ENCODE data around the gene RASAL2.

RASAL2 gene

DNA sequence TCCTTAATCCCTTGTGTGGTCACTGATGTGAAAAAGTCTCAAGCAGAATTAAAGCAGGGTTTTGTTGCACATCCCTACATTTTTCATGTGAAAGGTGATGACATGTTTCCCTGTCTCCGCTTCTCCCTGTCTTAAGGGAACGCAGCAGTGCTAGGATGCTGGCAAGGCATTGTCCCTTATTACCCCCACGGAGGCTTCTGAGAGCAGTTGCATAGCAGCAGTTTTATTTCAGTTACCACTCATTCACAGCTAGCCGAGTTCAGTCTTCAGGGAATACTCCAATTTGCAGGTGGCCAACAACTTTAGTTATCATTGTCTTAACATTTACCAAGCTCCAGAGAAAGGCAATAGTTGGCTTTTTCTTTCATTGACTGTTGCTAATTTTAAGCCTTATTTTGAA is 313.8 kb downstream of the RASAL2 start:
- no peak for DNase-seq

DNA sequence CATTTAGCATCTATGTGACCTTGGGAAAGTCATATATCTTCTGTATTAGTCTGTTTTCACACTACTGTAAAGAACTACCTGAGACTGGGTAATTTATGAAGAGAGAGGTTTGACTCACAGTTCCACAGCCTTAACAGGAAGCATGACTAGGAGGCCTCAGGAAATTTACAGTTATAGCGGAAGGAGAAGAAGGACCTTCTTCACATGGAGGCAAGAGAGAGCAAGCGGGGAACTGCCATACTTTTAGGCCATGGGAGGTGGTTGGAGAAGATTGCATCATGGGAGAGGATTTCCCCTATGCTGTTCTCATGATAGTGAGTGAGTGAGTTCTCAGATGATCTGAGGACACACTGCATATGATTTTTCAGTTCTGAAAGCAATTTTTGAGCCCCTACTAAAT is 315.0 kb downstream of the RASAL2 start:
- DNase-seq = no peak

DNA sequence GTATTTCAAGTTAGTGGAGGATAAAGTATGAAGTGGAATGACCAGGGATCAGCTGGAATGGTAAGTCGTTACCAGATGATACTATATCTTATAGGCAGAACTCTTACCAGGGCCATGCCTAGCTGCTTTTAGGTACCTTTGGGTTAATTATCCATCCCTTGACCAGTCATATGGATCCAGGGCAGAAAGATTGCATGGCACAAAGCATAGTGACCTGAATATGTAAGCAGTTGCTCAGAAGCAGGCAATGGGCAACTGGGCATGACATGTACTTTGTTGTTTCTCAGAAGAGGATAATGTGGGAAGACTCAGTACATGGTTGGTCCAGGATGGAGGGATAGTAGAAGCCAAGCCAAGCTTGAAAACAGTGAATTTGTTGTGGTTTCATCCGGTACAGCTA is 315.6 kb downstream of the RASAL2 start:
- no peak for DNase-seq

DNA sequence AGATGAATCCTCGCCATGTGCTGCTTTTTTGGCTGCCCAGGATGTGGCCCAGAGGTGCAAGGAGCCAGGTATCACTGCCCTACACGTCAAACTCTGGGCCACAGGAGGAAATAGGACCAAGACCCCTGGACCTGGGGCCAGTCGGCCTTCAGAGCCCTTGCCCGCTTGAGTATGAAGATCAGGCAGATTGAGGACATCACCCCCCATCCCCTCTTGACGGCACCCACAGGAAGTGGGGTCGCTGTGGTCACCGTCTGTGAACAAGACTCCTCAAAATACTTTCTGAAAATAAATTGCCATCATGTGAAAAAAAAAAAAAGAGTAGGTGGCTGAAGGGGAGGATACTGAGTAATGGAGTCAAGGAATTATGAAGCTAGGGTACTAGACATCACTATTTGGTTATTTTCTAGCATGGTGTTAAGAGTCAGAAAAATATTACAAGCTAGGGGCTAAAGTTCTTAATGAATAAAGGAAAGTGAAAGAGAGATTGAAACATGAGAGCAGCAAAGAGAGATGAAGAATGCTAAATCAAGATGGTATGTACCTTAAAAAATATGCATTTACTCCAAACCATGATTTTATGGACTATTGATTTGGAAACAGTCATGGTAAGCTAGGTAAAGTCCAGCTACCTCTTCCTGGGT is 318.0 kb downstream of the RASAL2 start:
- DNase-seq = no peak

DNA sequence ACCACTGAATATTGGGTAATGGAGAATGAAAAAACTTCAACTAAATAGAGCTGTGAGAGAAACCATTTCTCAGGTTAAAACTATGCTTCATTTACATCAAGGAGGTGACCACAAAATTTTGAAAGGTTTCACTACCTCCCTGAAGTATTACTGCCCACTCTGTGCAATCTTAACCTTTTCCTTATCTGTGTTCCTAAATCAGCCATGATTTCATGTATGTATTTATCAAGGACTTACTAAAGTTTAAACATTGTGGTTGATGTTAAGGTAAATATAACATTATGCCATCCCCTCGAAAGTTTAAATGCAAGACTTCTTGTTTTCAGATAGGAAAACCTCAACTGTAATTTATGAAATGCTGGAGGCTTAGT is 318.5 kb downstream of the RASAL2 start:
- DNase-seq = no peak

DNA sequence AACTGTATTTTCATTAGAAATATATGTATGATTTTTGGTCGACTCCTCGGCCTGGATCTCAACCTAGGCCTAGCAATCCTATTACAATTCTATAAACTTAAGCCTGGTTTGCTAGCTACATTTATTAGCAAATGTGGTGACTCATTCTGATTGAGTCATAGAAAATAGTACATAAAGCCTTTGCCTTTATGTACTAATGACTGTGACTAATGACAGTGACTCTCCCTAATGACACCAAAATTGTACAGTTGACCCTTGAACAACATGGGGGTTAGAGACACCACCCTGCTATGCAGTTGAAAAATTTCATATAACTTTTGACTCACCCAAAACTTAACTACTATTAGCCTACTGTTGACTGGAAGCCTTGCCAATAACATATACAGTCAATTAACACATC is 324.0 kb downstream of the RASAL2 start:
- no peak for DNase-seq

DNA sequence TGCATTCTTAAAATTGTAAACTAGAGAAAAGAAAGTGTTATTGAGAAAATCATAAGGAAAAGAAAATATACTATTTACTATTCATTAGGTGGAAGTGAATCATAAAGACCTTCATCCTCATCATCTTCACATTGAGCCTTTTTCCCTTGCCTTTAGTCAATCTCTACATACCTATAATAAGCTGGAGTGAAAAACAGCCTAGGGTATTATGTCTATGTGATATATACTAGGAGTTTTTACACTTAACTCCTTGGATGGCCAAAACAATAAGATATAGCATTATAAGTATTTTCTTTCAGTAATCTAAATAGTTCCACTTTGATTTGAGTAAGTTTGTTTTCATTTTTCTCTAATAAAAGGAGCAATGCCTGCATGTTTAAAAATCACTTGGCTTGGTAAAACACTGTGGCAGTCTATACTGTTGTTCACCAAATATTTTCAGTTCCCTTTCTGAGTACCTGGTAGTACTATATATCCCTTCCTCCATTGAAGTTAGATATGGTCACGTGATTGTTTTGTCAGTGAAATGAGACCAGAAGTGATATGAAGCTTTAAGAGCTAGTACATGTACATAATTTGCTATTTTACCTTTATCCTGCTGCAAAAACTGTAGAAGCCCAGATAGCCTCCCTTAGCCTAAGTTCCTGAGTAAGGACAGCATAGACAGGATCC is 324.5 kb downstream of the RASAL2 start:
- DNase-seq = no peak

DNA sequence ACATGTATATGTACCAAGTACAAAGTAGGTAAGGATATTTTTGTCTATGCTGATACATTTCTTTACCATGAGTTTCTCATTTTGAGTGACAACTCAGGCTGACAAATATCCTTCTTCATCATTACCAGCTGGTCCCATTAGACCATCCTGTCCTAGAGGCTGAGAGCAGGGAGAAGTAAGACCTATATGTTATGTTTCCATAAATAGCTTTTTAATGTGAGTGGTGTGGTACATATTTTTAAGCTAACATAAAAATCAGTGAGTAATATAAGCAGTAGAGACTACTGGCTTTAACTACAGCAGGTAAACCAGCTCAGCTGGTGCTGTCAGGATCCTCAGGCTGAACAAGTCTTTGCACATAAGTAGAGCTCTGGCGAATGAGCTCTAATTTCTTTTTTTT is 340.5 kb downstream of the RASAL2 start:
- no peak for DNase-seq

DNA sequence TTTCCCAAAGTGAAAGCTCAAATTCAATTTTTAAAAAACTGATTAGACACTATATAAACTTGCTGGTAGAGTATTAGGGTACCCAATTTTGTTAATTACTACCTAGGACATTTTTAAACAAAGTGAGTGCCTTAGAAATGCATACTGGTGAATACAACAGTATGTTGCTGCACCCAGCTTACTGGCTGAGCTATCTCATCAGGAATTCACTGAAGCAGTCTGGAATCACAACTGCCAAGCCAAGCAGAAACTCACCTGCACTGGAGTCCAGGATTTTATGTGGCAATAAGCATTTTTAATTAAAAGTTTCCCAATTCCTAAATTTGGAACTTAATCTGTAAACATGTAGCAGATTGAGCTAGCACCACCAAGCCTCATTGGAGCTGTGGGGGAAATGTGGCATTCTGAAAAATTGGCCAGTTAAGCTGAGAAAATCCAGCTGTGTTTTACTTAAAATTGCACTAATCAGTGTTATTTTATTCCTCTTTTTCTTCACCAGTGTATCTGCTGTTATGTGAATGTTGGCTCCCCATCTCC is 341.1 kb downstream of the RASAL2 start:
- DNase-seq = no peak

DNA sequence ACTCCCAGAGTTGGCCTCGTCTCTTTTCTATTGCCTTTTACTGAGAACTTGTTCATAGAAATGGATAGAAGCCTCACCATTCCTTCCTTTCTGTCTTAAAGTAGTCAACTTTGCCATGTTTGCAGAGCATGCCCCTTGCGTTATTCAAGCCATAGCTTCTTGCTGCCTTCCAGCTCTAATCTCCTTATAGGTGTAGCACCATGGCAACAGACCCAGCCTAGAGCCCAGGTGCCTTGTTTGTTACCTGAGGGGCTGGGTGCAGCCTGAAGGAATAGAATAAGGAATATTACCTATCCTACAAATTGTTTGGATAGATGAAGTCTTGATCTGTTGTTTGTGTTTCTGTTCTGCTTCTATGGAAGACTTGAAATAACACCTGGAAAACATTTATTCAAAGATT is 343.0 kb downstream of the RASAL2 start:
- no peak for DNase-seq

DNA sequence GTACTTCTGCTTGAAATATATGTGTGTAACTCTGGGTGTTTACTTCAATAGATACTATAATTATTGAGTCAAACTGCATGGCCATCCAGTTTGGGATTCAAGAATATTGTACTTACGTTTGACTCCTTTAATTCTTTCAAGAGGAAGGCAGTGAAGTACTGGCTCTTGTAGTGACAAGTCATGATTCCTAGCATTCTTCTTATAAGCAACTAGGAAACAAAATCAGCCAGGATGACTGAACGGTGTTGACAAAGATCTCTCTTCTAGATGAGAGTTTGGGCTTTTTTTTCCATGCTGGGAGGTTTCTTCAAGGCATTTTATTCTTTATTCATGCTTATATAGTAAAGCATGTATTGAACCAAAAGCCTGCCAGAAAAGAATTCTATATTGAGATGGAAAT is 344.5 kb downstream of the RASAL2 start:
- no peak for DNase-seq

DNA sequence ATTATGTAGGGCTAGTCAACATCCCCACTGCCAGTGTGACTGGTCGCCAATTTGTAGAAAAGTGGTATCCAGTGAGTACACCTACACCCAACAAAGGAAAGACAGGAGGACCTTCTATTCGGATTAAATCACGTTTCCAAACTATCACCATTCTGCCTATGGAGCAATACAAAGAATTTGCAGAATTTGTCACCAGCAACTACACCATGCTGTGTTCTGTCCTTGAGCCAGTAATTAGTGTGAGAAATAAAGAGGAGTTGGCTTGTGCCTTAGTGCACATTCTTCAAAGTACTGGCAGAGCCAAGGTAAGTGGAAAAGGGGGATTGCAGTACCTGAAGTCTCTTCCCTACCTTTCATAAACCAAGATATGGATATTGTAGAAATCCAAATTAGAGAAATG is 349.0 kb downstream of the RASAL2 start:
- no peak for DNase-seq

DNA sequence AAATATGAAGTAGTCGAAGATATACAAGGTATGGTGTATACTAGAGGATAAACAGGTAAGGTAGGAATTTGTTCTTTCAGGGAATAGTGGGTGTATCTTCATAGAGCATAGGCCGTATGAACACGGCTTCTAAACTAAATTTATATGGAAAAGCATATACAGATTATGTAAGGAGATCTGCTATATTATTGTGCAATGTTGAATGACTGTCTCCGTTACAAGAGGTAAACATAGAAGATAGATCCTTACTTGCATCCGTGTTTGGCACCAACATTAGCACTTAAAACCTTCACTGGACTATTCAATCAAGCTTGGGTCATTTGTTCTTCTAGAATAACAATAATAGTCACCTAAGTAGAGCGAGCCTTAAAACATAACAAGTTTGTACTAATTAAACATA is 357.0 kb downstream of the RASAL2 start:
- no peak for DNase-seq

DNA sequence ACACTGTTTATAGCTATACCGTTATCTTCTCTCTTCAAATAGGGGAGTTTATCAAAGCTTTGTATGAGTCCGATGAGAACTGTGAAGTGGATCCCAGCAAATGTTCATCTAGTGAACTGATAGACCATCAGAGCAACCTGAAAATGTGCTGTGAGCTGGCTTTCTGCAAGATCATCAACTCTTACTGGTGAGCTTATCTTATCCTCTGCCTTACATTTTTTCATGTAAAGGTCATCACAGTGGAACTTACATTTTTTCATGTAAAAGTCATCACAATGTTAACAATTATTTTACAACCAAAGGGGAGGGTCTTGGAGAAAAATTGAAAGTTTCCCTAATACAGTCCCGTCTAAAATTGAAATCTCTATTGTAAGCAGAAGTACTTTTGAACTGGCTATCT is 357.6 kb downstream of the RASAL2 start:
- no peak for DNase-seq

DNA sequence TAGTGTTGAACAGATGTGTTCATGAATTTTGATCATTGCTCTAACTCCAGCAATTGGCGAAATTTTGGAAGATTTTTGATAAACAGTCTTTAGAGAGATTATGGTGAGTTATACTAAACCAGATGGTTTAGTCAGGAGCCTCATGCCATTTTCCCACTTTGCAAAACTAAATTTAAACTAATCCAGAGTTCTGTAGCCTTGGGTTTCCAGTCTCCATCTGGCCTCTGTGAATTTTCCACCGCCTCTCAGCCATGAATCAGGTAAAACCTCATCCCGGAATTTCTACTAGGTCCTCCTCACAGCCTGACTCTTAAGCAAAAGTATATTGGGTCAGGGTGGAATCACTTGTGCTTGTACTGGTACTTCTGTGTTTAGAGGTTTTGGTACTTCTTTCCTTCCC is 358.1 kb downstream of the RASAL2 start:
- no peak for DNase-seq

DNA sequence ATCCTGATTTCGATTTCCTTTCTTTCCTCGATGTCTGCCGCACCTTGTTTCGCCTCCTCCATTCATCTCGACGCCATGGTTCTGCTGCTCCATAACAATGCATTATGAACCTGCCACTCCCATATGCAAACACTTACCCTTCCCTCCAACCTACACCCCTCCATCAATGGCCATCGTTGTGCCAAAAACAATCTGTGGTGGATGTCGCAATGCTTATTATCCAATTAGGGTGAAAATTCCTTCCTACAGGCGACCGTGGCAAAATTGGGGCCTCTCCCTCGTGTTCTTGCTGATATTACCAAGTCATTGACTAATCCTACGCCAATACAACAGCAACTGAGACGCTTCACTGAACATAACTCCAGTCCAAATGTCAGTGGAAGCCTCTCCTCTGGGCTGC is 362.6 kb downstream of the RASAL2 start:
- DNase-seq = no peak

DNA sequence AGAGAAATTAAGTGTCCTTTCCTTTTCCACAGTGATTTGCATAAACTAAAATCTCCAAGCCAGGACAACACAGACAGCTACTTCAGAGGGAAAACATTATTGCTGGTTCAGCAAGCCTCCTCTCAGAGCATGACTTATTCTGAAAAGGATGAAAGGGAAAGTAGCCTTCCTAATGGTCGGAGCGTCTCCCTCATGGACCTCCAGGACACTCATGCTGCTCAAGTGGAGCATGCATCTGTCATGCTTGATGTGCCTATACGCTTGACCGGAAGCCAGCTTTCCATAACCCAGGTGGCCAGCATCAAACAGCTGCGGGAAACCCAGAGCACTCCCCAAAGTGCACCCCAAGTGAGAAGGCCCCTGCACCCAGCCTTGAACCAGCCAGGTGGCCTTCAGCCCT is 363.7 kb downstream of the RASAL2 start:
- no peak for DNase-seq

DNA sequence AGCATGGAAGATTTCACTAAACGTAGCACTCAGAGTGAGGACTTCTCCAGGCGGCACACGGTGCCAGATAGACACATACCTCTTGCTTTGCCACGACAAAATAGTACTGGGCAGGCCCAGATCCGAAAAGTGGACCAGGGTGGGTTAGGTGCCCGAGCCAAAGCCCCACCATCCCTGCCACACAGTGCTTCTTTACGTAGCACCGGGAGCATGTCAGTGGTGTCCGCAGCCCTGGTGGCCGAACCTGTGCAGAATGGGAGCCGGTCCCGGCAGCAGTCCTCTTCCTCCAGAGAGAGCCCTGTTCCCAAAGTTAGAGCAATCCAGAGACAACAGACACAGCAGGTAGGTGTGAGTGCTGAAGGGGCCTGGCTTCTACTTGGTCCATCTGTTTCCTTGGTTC is 364.3 kb downstream of the RASAL2 start:
- no peak for DNase-seq

DNA sequence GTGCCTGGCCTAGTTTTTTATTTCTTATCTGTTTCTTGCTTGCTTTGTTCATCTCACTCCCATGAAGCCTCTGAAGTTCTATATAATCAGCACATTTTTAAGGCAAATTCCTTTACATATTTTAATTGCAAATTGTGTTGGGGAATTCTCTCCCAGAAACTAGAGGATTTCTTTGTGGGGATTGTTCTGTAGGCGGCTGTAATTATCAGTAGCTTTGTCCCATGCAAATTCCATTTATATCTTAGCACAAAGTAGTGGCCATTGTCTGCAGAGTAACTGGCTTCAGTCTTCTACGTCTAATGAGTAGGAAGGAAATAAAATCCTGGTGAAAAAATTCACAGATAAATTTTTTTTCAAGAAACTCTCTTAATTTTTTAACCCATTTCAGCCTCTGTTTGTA is 367.2 kb downstream of the RASAL2 start:
- no peak for DNase-seq

DNA sequence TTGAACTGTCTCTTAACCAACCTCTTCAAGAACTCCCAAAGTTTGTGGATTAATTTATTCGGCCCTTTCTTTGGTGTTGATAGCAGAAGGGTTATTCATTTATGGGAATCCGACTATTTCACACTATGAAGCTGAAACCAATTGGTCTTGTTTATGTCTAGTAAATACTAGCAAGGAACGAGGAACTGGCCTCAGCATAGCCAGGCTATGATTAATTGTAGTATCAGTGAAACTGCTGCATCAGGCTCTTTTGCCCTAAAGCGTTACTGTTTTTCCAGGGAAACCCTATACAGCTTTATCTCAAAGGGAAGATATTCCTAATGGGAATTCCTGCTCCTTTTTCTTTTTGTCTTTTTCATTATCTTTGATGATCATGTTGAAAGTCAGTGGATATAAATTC is 367.8 kb downstream of the RASAL2 start:
- no peak for DNase-seq

DNA sequence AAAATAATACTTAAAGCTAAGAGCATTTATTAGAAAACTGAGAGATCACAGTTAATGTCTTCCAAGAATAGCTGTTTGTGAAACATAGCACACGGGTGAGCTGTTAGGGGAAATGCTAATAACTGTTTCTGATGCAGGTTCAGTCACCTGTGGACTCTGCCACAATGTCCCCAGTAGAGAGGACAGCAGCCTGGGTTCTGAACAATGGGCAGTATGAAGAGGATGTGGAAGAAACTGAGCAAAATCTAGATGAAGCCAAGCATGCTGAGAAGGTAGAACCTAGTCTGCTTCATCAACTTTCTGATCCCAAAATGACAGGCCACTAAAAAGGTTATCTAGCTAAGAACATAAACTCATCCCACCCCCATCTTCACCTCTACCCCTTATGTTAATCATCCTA is 370.2 kb downstream of the RASAL2 start:
- DNase-seq = no peak

DNA sequence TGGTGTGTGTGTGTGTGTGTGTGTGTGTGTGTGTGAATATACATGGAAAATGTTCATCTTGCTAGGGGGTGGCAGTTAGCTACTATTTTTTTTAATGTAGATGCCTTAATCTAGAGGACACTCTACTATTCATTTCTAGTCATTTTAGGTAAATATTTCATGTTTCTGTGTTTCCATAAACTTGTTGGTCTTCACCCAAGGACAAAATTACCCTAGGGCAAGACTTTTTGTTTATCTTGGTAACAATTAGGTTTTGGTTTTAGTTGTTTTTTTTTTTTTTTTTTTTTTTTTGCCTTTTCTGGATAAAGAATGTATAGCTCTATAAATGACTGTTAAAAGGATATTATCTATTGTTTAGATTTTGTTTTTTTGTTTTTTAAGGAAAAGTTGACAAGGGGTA is 370.7 kb downstream of the RASAL2 start:
- no peak for DNase-seq

DNA sequence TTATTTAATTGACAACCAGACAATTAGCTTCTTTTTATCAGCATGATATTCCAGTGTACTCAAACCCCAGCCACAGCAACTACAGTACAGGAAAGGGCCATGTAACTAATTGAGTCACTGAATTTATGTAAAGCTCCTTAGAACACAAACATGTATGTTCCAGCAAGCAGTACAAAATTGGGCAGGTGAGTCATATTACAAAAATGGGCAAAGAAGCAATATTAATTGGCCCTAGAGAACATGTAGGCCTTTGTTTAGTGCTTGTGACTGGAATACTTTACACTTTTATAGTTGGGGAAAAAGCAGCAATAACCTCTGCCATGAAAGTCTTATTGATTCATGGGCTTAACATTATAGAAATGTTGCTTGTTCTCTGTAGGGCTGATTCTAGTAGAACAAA is 371.1 kb downstream of the RASAL2 start:
- DNase-seq = no peak

DNA sequence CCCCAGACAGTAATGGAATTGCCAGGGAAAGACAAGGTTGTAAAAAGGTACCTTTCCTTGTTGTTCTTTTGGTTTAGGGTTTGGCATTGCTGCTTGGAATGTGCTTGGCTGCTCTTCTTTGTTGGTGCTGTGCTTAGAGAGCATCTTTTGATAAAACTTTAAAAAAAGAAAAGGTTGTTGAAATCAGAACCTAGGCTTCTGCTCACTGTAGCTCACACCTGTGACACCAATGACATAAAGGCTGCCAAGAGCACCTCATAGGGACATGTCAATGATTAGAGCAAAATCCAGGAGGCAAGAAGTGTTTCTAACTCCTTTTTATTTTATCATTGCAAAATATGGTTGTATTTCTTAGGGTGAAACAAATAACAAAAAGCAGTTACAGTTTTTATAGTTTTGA is 373.9 kb downstream of the RASAL2 start:
- no peak for DNase-seq

DNA sequence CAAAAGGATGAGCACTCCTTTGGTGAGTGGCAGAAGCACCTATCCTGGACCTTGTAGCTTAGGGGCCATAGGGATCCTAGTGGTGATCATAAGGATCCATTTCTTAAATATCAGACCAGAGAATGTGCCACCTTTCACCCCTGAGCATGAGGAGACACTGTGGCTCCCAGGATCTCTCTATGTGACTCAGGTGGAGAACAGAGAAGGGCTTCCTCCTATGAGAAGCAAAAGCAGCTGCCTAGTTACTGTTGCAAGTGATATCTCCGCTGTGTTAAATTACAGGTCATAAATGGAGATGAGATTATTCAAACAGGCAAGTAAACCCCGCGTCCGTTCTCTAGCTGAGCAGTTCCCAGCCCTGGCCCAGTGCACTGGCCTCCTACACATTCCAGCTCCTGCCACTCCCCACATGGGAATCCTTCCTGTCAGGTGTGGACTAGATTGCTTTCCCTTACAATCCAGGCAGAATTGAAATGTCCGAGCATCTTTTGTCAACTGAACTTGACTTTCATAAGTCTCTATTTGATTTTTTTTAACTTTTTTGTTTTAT is 376.6 kb downstream of the RASAL2 start:
- DNase-seq = no peak
